Ishikawa (cell line): ENCODE data around the gene ANKLE1.

Experiments
- CEBPB ChIP-seq: IDR thresholded peaks from 2 replicates; pipeline ENCODE4 v1.6.1; 2012
- CREB1 ChIP-seq: IDR thresholded peaks from 2 replicates; pipeline ENCODE4 v1.6.1; 2012; ENCODE audit warnings: low read depth
- EP300 ChIP-seq: IDR thresholded peaks from 2 replicates; pipeline ENCODE4 v1.6.1; 2012; ENCODE audit warnings: borderline replicate concordance
- FOXM1 ChIP-seq: IDR thresholded peaks from 2 replicates; pipeline ENCODE4 v1.6.1; 2012; ENCODE audit warnings: low read depth, borderline replicate concordance
- NFIC ChIP-seq: IDR thresholded peaks from 2 replicates; pipeline ENCODE4 v1.6.1; 2012
- RAD21 ChIP-seq: IDR thresholded peaks from 2 replicates; pipeline ENCODE4 v1.6.1; 2012; ENCODE audit warnings: low read depth
- TAF1 ChIP-seq: IDR thresholded peaks from 2 replicates; pipeline ENCODE4 v1.6.1; 2012; ENCODE audit warnings: low read depth, mild to moderate bottlenecking
- TCF12 ChIP-seq: IDR thresholded peaks from 2 replicates; pipeline ENCODE4 v1.6.1; 2012; ENCODE audit warnings: low read depth
- YY1 ChIP-seq: IDR thresholded peaks from 2 replicates; pipeline ENCODE4 v1.6.1; 2012; ENCODE audit warnings: low read depth
- ZBTB7A ChIP-seq: IDR thresholded peaks from 2 replicates; pipeline ENCODE4 v1.6.1; 2012; ENCODE audit warnings: low read depth
- TF ChIP-seq, protein P1 (sequence below): IDR thresholded peaks from 2 replicates; pipeline ENCODE4 v1.6.1; 2012; ENCODE audit warnings: low read depth, mild to moderate bottlenecking
- TF ChIP-seq, protein P2 (sequence below): IDR thresholded peaks from 2 replicates; pipeline ENCODE4 v1.6.1; 2012

DNA sequence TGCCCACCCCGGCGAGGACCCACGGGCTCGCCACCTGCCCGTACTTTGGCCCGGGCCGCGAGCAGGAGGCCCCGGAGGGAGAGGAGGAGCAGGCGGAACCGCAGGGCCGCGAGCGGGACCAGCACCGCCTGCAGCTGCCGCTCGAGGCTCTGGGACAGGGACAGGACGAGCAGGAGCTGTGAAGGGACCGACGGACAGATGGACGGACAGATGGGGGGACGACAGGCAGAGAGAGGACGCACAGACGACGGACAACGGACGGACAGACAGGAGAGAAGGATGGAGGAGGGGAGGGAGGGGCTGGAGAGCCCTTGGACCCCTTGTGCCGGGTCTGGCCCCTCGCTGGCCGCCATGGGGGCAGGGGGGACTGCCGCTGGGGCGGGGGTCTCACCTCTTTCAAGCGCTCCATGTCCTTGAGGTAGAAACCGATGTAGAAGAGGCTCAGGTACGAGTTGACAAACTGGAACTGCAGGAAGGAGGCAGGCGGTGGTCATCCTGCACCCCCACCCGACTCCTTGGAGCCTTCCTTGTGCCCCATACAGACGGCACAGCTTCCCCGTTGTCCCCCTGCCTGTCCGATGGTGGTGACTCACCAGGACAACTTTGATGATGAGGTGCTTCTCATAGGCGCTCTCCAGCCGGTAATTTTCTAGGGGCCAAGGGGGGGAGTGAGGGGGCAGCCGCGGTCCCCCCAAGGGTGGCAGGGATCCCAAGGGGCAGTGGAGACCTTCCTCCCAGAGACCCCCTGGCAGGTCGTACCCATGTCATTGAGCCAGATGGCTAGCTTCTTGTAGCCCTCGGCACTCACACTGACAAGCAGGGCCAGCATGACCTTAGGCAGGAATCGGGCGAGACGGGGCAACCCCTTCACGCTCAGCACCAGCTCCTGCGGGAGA lies 47.9 kb downstream of the ANKLE1 start:
- TF ChIP-seq FOXM1: no peak
- TF ChIP-seq EP300: no peak
- no peak for TF ChIP-seq TCF12
- no peak for TF ChIP-seq ZBTB7A
- TF ChIP-seq TAF1: no peak
- no peak for TF ChIP-seq CEBPB
- TF ChIP-seq YY1: no peak
- TF ChIP-seq NFIC: no peak
- TF ChIP-seq, protein P1, sequence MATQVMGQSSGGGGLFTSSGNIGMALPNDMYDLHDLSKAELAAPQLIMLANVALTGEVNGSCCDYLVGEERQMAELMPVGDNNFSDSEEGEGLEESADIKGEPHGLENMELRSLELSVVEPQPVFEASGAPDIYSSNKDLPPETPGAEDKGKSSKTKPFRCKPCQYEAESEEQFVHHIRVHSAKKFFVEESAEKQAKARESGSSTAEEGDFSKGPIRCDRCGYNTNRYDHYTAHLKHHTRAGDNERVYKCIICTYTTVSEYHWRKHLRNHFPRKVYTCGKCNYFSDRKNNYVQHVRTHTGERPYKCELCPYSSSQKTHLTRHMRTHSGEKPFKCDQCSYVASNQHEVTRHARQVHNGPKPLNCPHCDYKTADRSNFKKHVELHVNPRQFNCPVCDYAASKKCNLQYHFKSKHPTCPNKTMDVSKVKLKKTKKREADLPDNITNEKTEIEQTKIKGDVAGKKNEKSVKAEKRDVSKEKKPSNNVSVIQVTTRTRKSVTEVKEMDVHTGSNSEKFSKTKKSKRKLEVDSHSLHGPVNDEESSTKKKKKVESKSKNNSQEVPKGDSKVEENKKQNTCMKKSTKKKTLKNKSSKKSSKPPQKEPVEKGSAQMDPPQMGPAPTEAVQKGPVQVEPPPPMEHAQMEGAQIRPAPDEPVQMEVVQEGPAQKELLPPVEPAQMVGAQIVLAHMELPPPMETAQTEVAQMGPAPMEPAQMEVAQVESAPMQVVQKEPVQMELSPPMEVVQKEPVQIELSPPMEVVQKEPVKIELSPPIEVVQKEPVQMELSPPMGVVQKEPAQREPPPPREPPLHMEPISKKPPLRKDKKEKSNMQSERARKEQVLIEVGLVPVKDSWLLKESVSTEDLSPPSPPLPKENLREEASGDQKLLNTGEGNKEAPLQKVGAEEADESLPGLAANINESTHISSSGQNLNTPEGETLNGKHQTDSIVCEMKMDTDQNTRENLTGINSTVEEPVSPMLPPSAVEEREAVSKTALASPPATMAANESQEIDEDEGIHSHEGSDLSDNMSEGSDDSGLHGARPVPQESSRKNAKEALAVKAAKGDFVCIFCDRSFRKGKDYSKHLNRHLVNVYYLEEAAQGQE: no peak
- TF ChIP-seq RAD21: no peak
- TF ChIP-seq, protein P2, sequence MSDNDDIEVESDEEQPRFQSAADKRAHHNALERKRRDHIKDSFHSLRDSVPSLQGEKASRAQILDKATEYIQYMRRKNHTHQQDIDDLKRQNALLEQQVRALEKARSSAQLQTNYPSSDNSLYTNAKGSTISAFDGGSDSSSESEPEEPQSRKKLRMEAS: no peak
- TF ChIP-seq CREB1: no peak
